ENCODE data around the gene CPN2.

The CPN2 gene

DNA sequence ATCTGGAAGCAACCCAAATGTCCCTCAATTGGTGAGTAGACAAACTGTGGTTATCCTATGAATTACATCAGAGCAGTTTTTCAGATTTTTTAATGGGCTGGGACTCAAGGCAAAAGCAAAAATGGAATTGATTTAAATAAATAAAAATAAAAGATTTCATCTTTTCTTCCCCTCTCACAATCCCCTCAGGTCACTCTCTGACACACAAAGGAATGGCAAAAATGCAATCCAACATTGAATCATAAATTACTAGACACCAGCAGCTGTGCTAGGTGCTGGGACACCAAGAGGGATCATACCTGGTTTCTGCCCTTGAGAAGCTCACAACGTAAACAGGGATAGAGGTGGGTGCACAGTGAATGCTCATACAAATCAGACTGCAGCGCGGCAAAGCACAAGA, 58.8 kb downstream of the CPN2 start:
- no peak for DNase-seq

Measured in suppressor macrophage (primary cell).